GM12875 (cell line): ENCODE data around the gene ELK3.

Experiments
- H3K4me3 ChIP-seq: one replicate; pipeline ENCODE4 v1.5.1; 2011; ENCODE audit warnings: low read depth, low read length, control low read depth
- TF ChIP-seq, protein P1 (sequence below): IDR thresholded peaks from 2 replicates; pipeline ENCODE4 v1.5.1; 2011; ENCODE audit warnings: low read depth, mild to moderate bottlenecking, control low read depth, inconsistent platforms, low read length, moderate library complexity, borderline replicate concordance; ENCODE audit not compliant: insufficient read depth

ELK3 gene

DNA sequence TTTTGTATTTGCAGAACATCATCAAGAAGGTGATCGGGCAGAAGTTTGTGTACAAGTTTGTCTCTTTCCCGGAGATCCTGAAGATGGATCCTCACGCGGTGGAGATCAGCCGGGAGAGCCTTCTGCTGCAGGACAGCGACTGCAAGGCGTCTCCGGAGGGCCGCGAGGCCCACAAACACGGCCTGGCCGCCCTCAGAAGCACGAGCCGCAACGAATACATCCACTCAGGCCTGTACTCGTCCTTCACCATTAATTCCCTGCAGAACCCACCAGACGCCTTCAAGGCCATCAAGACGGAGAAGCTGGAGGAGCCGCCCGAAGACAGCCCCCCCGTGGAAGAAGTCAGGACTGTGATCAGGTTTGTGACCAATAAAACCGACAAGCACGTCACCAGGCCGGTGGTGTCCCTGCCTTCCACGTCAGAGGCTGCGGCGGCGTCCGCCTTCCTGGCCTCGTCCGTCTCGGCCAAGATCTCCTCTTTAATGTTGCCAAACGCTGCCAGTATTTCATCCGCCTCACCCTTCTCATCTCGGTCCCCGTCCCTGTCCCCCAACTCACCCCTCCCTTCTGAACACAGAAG, 52.8 kb downstream of the ELK3 start:
- TF ChIP-seq, protein P1, sequence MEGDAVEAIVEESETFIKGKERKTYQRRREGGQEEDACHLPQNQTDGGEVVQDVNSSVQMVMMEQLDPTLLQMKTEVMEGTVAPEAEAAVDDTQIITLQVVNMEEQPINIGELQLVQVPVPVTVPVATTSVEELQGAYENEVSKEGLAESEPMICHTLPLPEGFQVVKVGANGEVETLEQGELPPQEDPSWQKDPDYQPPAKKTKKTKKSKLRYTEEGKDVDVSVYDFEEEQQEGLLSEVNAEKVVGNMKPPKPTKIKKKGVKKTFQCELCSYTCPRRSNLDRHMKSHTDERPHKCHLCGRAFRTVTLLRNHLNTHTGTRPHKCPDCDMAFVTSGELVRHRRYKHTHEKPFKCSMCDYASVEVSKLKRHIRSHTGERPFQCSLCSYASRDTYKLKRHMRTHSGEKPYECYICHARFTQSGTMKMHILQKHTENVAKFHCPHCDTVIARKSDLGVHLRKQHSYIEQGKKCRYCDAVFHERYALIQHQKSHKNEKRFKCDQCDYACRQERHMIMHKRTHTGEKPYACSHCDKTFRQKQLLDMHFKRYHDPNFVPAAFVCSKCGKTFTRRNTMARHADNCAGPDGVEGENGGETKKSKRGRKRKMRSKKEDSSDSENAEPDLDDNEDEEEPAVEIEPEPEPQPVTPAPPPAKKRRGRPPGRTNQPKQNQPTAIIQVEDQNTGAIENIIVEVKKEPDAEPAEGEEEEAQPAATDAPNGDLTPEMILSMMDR: no peak
- H3K4me3 ChIP-seq: no peak overlapping the region

DNA sequence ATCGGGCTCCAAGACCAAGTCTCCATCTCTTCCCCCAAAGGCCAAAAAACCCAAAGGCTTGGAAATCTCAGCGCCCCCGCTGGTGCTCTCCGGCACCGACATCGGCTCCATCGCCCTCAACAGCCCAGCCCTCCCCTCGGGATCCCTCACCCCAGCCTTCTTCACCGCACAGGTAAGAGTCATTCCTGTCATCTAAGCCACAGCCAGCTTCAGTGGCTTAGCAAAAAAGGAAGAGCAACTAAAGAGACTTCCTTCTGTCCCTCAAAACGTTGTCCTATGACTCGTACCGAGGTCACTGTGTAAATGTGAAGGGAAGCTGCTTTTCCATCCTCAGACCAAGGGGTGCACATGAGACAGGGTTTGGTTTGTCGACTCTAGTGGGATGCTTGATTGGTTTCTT, 53.4 kb downstream of the ELK3 start:
- TF ChIP-seq, protein P1: no peak
- no peak overlapping the region for H3K4me3 ChIP-seq

DNA sequence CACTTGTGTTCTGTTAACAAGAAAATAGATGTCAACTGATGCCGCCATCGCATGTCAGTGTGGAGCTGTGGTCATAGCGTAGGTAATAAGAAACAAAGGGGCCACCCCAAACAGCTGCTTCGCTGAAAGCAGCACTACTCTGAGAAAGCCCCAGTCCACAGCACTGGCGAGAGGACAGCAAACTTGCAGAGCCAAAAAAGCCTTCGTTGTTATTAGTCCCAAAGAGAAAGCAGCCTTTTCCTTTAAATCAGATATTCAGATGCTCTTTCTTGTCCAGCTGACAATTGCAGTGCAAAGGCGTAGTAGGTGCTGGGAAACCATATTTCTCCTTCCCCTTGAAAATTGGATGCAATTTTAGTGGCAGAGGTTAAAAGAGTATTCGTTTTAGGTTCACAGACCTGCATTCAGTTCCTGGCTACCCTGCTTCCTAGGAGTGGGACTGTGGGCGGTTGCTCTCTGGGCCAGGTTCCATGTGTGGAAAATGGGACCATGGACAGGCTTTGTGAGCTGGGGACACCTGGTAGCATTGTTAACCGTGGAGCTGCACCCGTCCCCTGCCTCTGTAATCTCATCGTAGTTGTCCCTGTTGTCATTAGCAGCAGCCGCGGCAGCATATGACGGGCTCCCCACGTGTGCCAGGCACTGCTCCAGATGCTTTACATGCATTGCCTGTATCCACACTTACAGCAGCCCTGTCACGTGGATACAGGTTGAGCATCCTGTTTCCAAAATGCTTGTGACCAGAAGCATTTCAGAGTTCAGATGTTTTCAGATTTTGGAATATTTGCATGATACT, 54.2 kb downstream of the ELK3 start:
- TF ChIP-seq, protein P1: no peak
- no peak overlapping the region for H3K4me3 ChIP-seq

DNA sequence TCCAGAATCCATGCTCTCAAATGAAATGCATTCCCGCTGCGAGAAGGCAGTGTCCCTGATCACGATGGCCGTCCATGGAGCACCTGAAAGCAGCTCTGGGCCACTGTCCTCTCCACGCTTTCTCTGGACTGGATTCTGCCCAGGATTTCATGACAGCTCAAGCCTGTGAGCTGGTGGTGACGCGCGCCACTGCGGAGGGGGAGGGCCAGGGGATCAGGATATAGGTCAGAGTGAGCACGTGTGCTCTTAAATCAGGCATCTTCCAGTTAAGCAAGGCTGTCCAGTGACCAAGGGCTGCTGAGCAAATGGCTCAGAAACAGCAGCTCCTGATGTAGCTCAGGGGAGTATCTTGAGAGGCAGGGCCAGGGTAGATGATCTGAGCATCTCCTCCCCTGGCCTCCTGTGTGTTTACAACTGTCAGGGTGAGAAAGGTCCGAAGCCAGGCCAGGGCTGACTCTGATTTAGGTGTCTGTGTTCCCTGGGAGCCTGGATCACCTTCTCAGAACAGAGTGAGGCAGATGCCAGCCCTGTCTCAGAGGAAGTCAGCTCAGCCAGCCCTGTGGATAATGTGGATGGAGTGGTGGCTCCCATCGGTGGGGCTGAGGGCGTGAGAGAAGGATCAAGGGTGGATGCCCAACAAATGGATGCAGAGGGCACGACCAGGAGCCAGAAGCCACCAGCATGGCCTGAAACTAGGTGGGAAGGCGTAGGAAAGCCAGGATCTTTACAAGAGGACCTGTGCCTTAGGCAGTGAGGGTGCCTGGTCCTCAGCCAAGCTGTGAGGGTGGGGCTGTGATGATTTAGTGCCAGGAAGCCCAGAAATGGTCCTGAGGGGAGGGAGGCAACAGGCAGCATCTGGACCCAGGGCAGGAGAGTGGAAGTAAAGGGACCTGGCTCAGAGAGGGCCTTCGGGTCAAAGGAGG, 55.3 kb downstream of the ELK3 start:
- H3K4me3 ChIP-seq: no peak overlapping the region
- TF ChIP-seq, protein P1: no peak

DNA sequence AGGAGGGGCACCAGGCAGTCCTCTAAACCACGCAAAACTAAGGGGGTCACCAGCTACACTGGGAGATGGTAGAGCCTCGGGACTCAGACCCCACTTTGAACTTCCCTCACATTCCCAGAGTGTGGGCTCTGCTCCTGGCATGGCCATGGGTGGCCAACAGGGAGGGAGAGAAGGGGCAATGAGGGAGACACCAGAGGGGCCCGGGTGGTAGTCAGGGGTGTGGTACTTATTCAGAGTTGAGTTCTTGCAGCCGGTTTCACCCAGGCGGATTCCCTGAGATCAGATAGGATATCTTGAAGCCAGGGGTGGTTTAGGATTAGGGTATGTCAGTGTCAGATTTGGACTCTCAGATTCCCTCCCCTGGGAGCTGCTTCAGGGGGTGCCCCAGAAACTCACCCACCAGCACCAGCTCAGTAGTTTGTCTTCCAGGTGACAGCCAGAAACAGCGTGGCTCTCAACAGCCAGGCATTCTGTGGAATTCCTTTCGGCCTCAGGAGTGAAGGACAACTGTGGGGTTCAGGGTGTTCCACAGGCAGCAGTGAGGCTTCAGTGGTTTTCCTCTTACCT, 56.0 kb downstream of the ELK3 start:
- no peak overlapping the region for H3K4me3 ChIP-seq
- TF ChIP-seq, protein P1: no peak

DNA sequence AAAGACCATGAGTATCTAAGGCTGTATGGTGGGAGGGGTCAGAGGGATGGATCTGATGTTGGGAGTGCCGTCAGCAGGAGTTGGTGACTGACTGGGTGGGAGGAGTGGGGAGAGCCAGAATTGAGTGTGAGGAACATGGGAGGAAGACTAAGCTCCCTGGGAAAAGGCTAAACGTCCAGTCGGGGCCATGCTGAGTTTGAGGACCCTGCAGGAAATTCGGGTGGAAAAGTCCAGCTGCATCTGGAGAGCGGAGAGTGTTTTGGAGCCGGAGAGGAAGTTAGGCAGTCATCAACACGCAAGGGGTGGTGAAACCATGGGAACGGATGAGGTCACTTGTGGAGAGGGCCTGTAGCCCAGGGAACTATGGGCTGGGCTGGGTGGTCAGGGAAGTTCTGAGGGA, 60.9 kb downstream of the ELK3 start:
- TF ChIP-seq, protein P1: no peak

More for the DNA sequence above, 60.9 kb downstream of the ELK3 start:
- no peak overlapping the region for H3K4me3 ChIP-seq
